ENCODE results near the gene TNS1. TPM values are rescaled to one million over a fixed set of nuclear protein-coding genes. Genes with fewer than 3 reads are reported as not detected.
"Not testable (repeated sequence)": the region's sequence is repeated elsewhere in the genome, so short reads cannot be mapped to it uniquely, and the experiment has no call there.

TNS1 gene
- total RNA-seq, 1 donor from 2014 or later = 227 TPM

DNA sequence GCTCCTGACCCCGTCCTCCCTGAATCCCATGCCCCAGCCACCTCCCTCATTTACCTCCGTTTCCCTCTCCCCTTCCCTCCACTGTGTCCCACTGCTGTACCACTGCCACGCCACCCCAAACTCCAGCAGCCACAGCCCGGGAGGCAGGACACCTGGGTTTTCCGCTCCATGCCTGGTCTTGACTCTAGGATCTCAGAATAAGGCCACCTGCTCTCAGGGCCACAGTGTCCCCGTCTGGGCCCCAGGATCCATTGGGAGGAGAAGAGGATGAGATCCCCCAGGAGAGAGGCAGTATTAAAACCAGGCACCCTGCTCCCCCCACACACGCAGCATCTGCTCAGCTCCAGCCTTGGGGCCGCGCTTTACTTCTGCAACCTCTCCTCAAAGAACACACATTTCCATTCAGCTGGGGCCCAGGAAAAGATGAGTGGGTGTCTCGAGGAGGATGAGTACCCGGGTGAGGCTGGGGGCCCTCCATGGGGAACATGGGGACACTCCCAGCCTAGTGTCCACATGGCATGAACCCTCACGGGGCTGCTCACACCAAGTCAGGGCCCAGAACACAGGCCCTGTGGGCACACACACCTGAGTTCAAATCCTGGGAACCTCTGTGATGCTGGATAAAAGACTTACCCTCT is 32.8 kb upstream of the TNS1 start:
- no peak for DNase-seq (ENCODE audit: low spot score)
- no peak overlapping the region for H3K27ac Mint-ChIP-seq (ENCODE audit: unreplicated experiment)
- no peak overlapping the region for H3K4me3 Mint-ChIP-seq (ENCODE audit: unreplicated experiment)
- H3K9me3 Mint-ChIP-seq (ENCODE audit: low read depth) = no peaks in the 10 kb centered on the region
- TF ChIP-seq, protein P1, sequence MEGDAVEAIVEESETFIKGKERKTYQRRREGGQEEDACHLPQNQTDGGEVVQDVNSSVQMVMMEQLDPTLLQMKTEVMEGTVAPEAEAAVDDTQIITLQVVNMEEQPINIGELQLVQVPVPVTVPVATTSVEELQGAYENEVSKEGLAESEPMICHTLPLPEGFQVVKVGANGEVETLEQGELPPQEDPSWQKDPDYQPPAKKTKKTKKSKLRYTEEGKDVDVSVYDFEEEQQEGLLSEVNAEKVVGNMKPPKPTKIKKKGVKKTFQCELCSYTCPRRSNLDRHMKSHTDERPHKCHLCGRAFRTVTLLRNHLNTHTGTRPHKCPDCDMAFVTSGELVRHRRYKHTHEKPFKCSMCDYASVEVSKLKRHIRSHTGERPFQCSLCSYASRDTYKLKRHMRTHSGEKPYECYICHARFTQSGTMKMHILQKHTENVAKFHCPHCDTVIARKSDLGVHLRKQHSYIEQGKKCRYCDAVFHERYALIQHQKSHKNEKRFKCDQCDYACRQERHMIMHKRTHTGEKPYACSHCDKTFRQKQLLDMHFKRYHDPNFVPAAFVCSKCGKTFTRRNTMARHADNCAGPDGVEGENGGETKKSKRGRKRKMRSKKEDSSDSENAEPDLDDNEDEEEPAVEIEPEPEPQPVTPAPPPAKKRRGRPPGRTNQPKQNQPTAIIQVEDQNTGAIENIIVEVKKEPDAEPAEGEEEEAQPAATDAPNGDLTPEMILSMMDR (IDR thresholded peaks at IDR 0.05) = no peak
- no peaks in the 10 kb centered on the region for H3K36me3 Mint-ChIP-seq (ENCODE audit: low read depth)
- peaks cover 17% of the 10 kb centered on the region for H3K4me1 Mint-ChIP-seq (ENCODE audit: low read depth)
- H3K27me3 Mint-ChIP-seq (ENCODE audit: low read depth) = peaks cover 21% of the 10 kb centered on the region

DNA sequence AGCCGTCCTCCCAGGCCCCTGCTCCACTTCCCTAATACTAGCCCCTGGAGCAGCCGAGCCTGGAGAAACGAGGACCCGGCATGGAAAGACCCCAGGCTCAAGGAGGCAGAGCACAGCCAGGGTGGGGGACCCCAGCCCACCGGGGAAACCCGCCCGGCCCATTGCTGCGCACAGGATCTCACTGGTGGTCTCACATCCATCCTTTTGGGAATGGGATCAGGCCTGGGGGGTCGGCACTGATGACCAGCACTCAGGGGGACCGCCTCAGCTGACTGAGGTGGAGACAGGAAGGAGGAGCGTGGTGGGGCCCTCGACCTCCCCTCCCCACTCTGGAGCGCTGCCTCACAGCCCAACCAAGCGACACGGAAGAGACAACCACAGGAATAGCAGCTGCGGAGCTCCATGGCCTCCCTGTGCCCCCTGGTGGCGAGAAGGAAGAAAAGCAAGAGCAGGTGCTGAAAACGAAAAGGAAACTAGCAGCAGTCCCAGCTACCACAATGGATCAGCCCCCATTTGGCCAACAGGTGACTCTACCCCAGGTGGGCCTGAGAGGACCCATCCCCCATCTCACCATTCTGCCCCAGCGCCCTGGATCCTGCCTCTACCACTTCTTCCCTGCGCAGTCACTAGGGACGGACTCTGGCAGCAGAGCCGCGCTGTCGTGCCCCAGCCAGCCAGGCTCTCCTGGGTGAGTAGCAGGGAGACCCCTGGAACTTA is 31.9 kb upstream of the TNS1 start:
- peaks cover 14% of the 10 kb centered on the region for H3K27me3 Mint-ChIP-seq (ENCODE audit: low read depth)
- TF ChIP-seq, protein P1 (IDR thresholded peaks at IDR 0.05) = peak; percentile 82
- H3K4me3 Mint-ChIP-seq (ENCODE audit: unreplicated experiment); H3K27ac Mint-ChIP-seq (ENCODE audit: unreplicated experiment); H3K9me3 Mint-ChIP-seq (ENCODE audit: low read depth); H3K36me3 Mint-ChIP-seq (ENCODE audit: low read depth); DNase-seq (ENCODE audit: low spot score): not testable (repeated sequence)
- peaks cover 17% of the 10 kb centered on the region for H3K4me1 Mint-ChIP-seq (ENCODE audit: low read depth)

DNA sequence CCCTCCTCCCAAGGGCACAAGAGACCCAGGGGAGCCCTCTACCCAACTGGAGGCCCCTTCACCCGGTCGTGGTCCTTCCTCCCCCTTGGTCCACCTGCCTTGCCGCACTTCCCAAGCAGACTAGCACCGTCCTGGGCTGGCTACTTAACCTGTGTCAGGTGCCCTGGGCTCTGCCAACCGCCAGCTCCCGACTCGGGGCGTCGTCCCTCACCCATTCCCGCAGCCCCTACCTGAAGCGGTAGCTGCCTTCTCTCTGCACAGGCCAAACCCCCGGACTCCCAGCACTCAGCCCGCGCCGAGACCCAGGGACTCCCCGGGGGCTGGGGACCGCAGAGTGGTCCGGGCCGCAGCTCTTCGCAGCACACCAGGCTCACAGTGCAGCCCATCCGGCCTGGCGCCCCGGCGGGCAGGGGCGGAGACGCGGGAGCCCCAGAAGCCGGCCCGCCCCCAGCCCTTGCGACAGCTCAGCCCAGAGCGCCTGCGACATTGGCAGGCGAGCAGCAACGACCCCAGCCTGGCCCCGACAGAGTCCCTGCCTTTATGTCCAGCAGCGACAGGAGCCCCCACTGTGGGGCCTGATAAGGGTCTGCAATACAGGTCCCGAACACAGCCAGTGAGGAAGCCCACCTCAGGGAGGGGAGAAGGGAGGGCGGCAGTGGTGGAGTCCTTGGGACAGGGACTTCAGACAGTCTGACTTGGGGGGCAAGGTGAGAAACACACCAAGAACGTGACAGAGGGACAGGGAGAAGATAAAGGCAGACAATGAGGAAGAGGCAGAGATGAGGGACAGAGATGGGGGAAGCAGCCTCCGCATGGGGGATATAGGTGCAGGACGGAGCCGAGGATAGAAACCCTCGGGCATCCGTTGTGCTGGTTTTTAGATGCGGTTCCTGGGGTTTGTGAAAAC is 31.0 kb upstream of the TNS1 start:
- TF ChIP-seq, protein P1 (IDR thresholded peaks at IDR 0.05) = no peak
- Mint-ChIP-seq H3K27me3 (ENCODE audit: low read depth) (peaks cover 9% of the 10 kb centered on the region), H3K36me3 (ENCODE audit: low read depth) (no peaks in the 10 kb centered on the region), H3K4me1 (ENCODE audit: low read depth) (peaks cover 17% of the 10 kb centered on the region), H3K27ac (ENCODE audit: unreplicated experiment) (no peak overlapping the region), H3K4me3 (ENCODE audit: unreplicated experiment) (no peak overlapping the region), H3K9me3 (ENCODE audit: low read depth) (no peaks in the 10 kb centered on the region)
- DNase-seq (ENCODE audit: low spot score) = no peak

DNA sequence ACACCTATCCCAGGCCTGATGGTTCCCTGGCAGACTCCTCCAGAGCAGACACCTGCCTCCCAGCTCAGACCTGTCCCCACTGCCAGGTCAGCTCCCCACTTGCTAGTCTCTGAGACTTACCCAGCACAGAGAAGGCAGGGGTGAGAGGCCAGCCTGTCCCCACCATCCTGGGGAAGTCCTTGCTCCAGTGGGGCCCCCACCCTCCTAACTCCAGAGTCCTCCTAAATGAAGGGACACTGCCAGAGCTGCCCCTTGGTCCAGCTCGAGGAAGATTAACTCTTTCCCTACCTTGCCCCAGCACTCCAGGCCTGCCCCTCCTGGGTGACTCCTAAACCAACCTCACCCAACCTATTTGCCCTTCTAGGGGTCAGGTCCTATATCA is 30.4 kb upstream of the TNS1 start:
- TF ChIP-seq, protein P1 (IDR thresholded peaks at IDR 0.05) = no peak
- H3K4me3 Mint-ChIP-seq (ENCODE audit: unreplicated experiment) = no peak overlapping the region
- H3K27me3 Mint-ChIP-seq (ENCODE audit: low read depth) = peaks cover 9% of the 10 kb centered on the region
- no peaks in the 10 kb centered on the region for H3K36me3 Mint-ChIP-seq (ENCODE audit: low read depth)
- peaks cover 17% of the 10 kb centered on the region for H3K4me1 Mint-ChIP-seq (ENCODE audit: low read depth)
- DNase-seq (ENCODE audit: low spot score) = no peak
- no peaks in the 10 kb centered on the region for H3K9me3 Mint-ChIP-seq (ENCODE audit: low read depth)
- no peak overlapping the region for H3K27ac Mint-ChIP-seq (ENCODE audit: unreplicated experiment)
